Measurements from ENCODE around the gene STK24.
A peak's percentile ranks its signal among the peaks of the same experiment; 100 is the strongest.

Gene STK24

DNA sequence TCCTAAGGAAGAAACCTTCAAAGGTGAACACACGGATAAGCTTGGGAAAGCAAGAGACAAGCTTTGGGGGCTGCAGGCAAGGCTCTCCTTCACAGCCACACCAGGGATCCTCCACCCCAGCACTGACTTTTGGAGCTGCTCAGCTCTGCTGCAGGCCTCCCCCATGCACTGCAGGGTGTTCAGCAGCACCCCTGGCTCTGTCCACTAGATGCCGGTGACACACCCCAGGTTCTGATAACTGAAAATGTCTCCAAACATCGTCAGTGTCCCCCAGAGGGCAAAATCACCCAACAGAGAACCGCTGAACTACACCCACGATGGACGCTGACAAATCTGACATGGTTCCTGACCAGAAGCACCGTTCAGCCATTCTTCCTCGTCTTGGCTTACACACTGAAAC is 90.5 kb downstream of the STK24 start:
- no peak for DNase-seq

DNA sequence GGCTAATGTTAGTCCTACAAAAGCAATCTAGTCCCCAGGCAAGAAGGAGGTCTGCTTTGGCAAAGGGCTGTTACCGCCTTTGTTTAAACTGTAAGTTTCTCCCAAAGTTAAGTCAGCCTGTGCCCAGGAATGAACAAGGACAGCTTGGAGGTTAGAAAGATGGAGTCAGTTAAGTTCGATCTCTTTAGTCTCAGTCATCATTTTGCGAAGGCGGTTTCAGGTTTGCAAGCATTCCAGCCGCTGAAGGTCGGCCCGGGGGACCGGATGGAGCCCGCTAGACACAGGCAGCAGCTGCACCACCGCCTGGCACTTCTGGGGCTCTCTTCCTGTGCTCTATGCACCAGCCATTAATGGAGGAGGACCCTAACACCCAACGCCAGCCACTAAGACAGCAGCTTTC is 91.3 kb downstream of the STK24 start:
- DNase-seq, result no peak

DNA sequence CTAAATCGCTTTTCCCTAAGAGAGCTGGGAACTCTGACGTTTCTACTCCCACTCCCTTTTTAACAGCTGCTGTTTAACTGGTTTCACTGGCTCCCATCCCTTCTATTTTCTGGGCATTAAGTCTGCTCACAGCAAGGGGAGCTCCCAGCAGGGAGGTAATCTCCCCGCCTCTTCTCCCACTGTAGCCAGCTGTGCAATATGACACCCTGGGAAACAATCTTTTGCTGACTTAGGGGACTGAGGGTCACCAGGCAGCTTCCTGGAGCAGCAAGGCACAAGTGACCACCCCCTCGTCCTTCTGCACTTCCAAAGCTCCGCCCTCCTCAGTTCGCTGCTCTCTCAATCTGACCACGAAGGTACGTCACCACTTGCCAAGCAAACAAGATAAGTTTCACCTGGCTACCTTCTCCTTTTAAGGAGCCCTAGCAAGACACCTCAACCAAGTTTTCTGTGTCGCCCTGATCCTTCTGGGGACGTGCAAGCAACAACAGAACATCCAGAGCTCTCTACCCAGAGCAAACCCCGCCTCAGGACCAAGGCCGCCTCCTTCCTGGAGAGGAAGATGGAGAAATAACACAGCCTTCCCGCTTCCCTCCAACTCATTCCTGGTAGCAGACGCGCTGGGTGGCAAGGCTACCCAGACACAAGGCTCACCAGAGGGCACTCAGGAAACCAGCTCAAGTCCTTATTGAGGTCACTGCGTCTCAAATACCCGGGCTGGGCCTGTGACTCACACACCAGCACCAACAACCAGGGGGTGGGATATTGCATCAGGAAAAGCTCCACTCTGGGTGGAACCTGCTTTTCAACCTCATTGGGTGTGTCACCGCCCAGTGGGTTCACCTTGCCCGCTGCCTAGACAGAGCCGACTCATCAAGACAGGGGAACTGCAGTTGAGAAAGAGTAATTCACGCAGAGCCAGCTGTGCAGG is 92.4 kb downstream of the STK24 start:
- DNase-seq, result peak; percentile 73 to 89 (median 78)

DNA sequence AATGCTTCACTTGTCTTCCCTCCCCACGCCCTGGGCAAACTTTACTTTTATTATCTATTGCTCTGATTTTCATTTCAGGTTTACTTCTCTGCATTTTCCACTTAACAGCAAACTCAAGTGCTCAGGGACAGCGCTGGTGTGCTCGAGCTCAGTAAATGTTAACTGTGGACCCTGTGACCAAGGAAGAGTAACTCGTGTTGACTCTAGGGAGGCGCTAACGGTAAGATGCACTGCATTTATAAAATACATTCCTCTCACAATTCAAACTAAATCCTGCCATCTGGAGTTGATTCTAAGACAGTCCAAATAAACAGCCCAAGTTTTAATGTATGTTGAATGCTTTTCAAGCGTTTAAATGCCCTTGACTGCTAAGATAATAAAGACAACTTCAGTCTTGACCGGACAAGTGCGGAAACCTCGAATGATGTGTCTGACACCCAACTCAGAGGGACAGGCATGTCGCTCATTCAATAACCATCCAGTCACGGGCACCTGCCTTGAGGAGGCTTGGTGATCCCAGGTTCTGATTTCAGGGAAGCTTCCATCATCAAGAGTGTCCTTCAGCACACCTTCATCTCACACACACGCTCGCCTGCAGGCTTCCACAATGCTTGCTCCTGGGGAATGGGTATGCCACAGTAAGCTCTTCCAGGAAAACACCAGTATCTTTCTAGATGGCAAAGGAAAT is 93.2 kb downstream of the STK24 start:
- DNase-seq, result peak in 2 of 3 experiments; percentile 6 to 64

DNA sequence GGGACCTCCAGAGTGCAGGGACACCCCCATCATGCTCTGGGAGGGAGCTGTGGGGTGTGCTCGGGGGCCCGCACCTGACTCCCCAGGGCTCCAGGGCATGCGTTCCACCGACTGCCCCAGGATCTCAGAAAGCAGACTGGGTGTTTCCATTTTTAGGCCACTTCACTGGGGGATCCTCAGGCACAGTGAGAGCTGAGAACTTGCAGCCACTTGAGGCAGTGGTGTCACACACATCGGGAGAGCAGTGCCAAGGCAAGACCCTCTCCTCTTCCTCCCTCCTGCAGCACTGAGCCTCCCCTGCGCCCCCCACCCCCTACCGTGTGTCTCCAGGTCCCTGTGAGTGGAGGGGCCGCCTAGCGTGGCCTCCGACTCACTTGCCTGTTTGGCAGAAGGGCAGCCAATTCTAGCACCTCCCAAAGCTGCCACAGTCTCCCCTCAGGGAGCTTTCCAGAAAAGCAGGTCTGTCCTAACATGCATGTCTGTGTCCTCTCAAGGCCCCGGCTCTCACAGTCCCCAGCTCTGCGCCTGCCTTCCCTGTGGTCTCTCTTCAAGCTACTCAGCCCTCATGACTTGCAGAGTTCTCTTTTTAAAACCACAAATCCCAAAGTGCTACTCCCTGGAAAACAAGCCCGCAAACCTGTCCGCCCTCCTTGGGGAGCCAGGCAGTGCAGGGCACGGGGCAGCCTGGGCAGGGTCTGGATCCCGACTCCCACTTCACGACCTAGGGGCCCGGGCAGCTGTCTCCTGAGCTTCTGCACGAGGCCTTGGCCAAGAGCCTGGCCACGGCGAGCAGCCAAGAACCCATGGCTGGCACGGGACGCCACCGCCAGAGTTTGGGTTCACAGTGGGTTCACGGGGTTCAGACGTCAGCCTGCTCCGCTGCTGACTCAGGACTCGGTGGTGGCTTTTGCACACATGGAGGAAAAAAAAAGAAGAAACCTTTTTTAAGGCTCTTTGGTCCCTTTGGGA is 94.1 kb downstream of the STK24 start:
- no peak for DNase-seq

DNA sequence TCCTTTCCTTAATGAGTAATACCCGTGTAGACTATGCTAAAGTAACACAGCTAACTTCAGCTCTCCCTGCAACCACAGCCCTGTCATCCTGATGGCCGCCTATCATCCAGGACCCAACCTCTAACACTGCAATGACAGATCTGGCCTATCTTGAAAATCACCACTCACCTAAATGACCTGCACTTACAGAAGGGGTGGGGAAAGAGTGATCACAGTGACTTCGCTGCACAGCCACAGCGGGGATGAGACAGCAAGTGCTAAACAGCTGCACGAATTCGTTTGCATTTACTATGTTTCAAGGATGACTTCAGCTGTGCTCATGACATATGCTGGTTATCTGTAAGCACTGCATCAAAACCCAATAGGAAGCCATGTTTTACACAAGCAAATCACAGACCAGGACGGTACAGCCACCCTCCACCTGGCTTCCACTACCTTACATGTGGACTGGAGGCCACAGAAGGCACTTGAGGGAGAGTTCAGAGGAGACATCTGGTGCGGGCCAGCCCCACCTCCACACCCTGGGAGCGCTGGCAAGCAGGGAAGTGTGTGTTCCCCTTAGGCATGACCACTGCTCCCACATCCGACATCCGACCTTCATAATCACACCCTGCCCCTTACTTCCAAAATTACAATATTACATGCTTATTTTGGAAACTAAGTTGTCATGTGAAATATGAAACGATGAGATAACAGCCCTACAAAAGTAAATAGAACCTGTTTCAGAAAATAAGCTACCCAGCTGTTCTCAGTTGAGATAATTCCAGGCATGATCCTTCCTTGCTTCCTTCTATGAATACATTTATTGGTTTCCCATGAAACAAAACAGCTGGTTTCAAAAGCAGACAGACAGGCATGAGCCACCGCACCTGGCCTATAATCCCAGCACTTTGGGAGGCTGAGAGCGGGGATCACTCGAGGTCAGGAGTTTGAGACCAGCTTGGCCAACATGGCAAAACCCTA is 95.7 kb downstream of the STK24 start:
- DNase-seq, result peak; percentile 23 to 59 (median 57)

DNA sequence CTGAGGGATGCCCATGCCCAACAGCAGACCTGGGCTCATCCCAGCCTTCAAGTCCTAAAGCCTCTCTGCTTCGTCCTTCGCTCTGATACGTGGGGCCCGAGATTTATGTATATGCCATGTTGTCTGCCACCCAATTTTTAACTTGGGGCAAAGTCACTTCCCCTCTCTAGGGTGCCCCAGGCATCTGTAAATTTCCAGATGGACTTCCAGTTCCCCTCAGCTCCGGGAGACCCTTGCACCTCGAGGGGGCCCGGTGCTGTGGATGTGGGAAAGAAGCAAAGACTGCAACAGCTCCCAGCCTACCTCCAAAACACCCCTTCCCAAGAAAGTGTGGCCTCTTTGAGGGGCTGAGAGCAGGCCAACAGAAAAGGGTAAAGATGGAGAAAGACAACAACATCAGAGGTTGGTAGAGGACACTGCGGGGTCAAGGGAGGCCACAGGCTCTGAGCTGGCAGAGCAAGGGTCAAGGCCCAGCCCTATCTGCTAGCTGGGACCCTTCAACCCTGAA is 97.4 kb downstream of the STK24 start:
- no peak for DNase-seq

DNA sequence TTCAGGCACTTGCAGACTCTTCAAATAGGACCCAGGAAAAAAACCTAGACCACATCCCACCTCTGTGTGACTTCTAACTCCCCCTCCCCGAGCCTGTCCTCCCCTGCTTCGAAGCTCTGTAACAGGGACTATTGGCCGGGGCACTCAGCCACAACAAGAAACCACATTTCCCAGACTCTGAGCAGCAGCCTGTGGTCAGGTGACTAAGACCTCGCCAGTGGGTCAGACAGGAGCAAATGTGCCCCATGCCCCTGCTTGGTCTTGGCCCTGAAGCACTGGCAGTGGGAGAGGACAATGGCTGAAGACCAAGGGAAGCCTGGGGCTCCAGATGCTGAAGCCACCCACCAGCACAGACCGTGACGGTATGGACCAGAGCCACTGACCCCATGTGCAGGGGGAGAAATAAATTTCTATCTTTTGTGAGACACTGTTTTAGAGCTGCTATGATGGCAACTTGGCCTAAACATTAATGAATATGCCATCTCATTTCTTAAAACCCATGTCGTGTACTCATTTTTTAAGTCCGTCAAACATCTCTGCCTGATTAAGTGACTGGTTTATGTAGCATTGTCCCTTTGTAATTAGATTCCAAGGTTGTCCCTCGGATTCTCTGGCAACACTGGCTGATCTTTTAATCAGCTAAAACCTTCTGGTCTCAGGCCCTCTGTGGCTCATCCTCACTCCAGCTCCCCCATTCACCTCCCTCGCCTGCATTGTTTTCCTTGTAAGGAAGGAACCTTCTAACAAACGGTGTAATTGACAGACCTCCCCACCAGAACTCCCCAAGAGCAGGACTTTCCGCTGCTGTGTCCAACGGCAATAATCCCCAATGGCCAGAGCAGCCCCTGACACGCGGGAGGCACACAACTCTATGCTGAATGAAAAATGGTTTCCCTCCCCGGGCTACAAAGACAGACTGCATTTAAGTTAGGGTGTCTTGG is 98.4 kb downstream of the STK24 start:
- no peak for DNase-seq

DNA sequence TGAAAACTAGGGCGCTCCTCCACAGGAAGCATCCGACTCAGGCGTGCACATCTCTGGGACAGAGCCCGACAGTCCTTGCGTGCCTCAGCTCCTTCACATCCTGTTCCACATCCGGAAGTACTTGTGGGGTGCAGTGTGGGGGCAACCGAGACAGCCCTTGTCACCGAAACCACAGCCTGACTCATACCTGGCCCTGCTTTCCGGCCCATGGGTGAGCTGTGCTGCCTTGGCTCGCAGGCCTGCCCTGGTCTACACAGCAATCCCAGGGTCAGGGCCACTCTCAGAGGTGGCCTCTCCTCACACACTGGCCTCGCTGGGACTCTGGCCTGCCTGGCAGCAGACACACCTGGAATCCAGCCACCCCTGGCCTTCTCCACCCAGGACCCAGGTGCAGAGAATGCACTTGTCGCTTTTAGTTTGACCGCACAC is 100.4 kb downstream of the STK24 start:
- DNase-seq, result no peak

DNA sequence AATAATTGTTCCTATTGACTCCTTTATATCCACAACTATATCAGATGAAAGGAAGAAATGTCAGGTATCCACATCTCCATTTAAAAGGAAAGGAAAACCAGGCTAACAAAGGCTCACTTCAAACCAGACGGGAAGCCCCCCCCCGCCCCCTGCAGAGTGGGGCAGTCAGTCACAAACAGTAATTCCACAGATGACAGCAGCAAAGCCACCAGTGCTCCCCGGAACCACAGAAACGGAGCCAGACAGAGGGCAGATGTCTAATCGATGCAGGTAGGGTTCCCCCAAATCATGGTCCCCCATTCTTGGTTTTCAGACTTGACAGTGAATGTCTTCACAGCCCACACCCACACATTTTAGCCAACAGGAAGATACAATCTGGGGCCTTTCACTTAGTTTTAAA is 100.8 kb downstream of the STK24 start:
- DNase-seq, result peak in 2 of 3 experiments; percentile 38 to 59

DNA sequence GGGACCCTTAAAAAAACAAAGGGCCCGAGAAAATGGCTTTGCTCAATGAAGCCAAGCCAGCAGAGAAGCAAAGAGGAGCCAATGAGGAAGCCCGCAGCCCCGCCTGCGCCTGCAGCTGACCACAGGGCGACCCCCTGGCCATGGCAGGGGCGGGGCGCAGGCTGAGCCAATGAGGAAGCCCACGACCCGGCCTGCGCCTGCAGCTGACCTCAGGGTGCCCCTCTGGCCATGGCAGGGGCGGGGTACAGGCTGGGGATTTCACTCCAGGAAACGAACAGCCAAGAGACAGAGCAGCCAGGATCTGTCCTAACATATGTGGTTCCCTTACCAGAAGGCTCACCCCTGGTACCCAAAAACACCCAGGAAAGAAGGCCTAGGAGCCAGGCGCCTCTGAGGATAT is 101.4 kb downstream of the STK24 start:
- DNase-seq, result no peak

DNA sequence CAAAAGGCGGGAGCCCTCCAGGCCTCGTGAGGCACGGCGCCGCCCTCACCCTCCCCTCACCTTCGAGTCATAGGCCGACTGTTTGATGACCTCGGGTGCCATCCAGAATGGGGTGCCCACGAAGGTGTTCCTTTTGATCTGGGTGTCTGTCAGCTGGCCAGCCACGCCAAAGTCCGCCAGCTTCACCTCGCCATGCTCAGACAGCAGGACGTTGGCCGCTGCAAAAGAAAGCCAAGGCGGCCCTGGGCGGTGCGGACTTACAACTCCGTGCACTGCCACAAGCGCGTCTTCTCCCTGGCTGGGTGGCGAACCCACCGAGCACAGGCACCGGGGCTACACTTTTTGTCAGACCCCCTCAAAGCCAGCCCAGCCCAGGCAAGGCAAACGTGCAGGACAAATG is 102.1 kb downstream of the STK24 start:
- no peak for DNase-seq

DNA sequence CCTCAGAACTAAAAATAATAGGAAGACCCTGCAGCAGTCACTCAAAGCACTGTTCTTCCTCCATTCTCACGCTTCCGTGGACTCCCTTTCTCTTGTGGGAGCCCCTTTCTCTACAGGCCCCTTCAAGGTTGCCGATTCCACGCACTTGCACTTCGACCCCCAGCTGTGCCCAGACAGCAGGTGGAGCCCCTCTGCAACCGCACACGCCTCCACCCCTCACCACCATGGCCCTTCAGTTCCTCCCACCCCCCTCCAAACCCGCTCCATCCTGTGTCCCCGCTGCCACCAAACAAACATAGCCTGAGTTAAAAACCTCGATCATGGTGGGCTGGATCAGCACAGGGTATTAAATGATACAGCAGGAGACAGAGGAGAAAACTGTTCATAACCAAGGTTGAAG is 102.6 kb downstream of the STK24 start:
- DNase-seq, result no peak

DNA sequence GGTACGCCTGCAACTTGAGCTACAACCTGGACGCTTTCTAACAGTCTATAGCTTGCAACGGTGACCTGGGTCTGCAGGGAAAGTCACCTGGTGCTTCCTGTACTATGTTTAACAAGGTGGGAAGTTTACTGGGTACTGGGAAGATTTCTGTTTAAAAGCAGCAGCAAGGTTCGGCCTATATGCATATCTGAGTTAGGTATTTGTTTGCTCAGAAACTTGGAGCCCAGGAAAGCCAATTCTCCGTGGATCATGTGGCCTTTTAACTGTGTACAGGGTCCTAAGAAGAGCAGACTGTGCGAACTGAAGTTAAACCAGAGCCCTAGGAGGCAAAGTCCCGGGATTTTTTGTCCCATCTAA is 103.1 kb downstream of the STK24 start:
- DNase-seq, result no peak

DNA sequence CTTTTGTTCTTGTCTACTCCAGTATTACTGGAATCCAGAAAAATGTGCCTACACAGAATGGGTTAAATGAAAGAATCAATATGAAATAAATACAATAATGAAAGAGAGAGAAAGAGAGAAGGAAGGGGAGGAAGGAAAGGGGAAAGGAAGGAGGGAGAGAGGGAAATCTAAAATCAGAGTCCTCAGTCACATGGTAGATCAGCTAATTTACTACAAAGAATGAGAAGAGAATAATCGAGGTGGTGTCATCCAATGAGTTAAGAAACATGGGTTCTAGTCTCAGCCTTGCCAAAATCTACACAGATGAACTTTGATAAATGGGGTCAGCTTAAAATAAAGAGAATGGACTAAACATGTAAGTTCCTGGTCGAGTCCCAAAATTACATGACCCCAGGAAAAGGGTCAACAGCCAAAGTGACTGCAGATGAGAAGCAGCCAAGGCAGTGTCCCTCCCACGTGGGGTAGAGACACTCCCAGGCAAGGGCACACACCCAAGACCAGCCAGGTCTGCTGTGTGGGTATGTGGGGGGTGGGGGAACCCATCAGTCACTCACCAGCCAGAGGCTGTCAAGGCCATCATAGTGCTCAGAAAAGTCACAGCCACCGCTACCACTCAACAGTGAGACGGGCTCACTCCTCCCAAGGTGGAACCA is 103.6 kb downstream of the STK24 start:
- no peak for DNase-seq

DNA sequence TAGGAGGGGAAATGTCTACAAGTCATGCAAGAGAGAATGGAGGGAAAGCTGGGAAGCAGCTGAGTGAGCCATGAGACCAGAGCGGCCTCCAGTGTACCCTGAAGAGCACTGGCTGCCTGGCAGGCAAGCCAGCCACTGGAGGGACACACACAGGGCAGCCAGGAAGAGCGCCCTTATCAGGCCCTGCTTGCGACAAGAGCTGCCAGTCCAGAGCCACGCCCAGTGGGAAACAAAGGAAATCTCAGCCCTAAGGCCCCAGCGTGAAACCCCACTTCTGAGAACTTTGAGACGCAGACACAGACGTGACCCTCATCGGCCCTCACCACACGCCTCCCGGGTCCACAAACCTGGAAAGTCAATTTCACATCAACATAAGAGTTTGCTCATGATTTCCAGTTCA is 105.0 kb downstream of the STK24 start:
- no peak for DNase-seq

DNA sequence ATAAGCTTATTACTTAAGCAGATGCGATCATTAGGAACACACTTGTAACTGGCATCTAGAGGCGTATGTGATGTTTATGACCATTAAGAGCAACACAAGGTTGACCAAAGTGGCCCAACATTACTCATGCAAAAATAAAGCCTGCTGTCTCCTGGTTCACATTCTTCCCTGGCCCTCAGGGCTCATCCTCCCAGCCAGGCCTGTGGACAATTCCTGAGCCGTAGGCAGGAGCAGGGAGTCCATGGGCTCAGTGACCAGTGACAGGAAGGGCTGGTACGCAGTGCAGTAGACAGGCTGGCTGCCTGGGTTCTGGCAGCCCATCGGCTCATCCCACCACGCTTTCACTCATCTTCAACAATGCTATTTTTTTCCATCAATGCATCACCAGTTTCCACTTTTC is 106.0 kb downstream of the STK24 start:
- DNase-seq, result no peak

DNA sequence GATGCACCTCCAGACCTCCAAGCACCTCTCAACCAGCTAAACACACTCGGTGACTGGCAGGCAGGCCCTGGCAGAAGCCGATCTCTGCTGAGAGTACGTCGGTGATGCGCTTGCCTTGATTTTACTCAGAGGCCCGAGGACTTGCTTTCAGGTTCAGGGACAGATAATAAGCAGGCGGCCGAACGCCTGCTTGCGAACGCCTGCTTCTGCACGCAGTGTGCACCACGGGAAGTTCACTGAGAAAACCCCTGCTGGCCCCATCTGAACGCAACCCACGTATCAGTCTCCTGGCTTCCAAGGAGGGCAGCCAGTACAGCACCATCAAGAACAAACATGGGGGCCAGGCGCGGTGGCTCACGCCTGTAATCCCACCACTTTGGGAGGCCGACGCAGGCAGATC is 108.0 kb downstream of the STK24 start:
- DNase-seq, result no peak

DNA sequence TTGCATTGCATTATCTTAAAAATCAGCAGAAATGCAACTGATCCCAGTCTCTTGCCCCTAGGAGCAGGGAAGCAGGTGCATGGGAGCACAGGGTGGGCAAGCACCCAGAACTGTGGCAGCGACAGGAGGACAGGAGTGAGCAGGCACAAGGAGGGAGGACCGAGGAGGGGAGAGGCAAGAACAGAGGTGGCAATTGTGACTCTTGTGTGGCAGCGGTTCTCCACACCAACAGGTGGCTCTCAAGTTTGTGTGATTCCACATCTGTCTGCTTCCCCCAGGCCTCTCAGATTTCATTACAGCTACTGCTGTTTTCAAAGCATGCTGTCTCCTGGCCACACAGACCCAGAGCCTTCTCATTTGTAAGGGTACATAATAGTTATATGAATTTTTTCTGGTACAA is 108.5 kb downstream of the STK24 start:
- DNase-seq, result peak in 2 of 3 experiments; percentile 24 to 68
